ENCODE data around the gene DDAH2.

Gene DDAH2

DNA sequence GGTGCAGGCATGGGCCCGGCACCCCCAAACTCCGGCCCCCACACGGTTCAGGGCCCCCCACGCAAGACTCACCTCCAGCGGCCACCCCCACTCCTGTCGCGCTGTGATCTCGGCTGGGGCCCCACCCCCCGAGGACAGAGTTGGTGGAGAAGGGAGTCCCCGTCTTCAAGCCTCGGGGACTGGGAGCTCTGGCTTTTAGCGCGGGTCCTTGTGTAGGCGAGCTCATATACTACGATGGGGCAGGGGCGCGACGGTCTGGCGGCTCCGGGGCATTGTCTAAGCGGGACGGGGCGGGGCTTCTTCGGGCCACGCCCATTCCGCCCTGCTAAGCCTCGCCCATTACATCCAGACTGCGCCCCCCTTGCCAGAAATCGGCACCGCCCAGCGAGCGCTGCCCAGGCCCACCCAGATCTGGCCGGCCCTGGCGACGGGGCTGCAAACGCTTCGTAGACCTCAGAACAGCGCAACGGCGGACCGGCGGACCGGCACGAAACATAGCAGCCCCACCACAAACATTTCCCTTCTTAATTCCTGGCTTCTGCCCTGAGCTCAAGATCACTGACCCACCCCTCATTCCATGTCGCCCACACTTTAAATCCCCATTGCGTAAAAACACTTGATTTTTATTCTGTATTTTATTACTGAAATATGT lies 1.0 kb upstream of the DDAH2 start (continued):
- TF ChIP-seq, protein P1, sequence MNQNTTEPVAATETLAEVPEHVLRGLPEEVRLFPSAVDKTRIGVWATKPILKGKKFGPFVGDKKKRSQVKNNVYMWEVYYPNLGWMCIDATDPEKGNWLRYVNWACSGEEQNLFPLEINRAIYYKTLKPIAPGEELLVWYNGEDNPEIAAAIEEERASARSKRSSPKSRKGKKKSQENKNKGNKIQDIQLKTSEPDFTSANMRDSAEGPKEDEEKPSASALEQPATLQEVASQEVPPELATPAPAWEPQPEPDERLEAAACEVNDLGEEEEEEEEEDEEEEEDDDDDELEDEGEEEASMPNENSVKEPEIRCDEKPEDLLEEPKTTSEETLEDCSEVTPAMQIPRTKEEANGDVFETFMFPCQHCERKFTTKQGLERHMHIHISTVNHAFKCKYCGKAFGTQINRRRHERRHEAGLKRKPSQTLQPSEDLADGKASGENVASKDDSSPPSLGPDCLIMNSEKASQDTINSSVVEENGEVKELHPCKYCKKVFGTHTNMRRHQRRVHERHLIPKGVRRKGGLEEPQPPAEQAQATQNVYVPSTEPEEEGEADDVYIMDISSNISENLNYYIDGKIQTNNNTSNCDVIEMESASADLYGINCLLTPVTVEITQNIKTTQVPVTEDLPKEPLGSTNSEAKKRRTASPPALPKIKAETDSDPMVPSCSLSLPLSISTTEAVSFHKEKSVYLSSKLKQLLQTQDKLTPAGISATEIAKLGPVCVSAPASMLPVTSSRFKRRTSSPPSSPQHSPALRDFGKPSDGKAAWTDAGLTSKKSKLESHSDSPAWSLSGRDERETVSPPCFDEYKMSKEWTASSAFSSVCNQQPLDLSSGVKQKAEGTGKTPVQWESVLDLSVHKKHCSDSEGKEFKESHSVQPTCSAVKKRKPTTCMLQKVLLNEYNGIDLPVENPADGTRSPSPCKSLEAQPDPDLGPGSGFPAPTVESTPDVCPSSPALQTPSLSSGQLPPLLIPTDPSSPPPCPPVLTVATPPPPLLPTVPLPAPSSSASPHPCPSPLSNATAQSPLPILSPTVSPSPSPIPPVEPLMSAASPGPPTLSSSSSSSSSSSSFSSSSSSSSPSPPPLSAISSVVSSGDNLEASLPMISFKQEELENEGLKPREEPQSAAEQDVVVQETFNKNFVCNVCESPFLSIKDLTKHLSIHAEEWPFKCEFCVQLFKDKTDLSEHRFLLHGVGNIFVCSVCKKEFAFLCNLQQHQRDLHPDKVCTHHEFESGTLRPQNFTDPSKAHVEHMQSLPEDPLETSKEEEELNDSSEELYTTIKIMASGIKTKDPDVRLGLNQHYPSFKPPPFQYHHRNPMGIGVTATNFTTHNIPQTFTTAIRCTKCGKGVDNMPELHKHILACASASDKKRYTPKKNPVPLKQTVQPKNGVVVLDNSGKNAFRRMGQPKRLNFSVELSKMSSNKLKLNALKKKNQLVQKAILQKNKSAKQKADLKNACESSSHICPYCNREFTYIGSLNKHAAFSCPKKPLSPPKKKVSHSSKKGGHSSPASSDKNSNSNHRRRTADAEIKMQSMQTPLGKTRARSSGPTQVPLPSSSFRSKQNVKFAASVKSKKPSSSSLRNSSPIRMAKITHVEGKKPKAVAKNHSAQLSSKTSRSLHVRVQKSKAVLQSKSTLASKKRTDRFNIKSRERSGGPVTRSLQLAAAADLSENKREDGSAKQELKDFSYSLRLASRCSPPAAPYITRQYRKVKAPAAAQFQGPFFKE (tag by site-specific recombination; IDR thresholded peaks at IDR 0.05; ENCODE audit: borderline replicate concordance): no peak
- TF ChIP-seq ZNF544 (tag by site-specific recombination; IDR thresholded peaks at IDR 0.05) (no peak), ZFP37 (tag by site-specific recombination; IDR thresholded peaks at IDR 0.05) (peak; percentile 56; the same call in 1 of the 2 replicates), KLF1 (tag by site-specific recombination; IDR thresholded peaks at IDR 0.05) (peak; percentile 93), ZNF473 (tag by site-specific recombination; IDR thresholded peaks at IDR 0.05) (no peak), ZNF501 (tag by site-specific recombination; IDR thresholded peaks at IDR 0.05) (peak; percentile 48; the same call in 1 of the 2 replicates), ZNF549 (tag by site-specific recombination; IDR thresholded peaks at IDR 0.05) (no peak), SP2 (tag by site-specific recombination; IDR thresholded peaks at IDR 0.05) (peak; percentile 87), KLF8 (tag by site-specific recombination; IDR thresholded peaks at IDR 0.05) (peak; percentile 95), TRIM28 (IDR thresholded peaks at IDR 0.05; ENCODE audit: borderline replicate concordance, low read length) (no peak), GLIS1 (tag by site-specific recombination; IDR thresholded peaks at IDR 0.05) (peak; percentile 89), EGR2 (tag by site-specific recombination; IDR thresholded peaks at IDR 0.05; ENCODE audit: low read depth) (peak; percentile 68; the same call in 1 of the 2 replicates), GFI1B (tag by site-specific recombination; IDR thresholded peaks at IDR 0.05) (no peak), ZNF121 (tag by site-specific recombination; IDR thresholded peaks at IDR 0.05) (no peak), GLIS2 (tag by site-specific recombination; IDR thresholded peaks at IDR 0.05) (peak; percentile 98), ZNF302 (tag by site-specific recombination; IDR thresholded peaks at IDR 0.05; ENCODE audit: low read depth) (no peak), ZNF600 (tag by site-specific recombination; IDR thresholded peaks at IDR 0.05) (peak; percentile 95)
- TF ChIP-seq, protein P2, sequence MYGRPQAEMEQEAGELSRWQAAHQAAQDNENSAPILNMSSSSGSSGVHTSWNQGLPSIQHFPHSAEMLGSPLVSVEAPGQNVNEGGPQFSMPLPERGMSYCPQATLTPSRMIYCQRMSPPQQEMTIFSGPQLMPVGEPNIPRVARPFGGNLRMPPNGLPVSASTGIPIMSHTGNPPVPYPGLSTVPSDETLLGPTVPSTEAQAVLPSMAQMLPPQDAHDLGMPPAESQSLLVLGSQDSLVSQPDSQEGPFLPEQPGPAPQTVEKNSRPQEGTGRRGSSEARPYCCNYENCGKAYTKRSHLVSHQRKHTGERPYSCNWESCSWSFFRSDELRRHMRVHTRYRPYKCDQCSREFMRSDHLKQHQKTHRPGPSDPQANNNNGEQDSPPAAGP (tag by site-specific recombination; IDR thresholded peaks at IDR 0.05): 0 out of 2 replicates have a peak, but pooled peaks have one; percentile 50
- TF ChIP-seq, protein P3, sequence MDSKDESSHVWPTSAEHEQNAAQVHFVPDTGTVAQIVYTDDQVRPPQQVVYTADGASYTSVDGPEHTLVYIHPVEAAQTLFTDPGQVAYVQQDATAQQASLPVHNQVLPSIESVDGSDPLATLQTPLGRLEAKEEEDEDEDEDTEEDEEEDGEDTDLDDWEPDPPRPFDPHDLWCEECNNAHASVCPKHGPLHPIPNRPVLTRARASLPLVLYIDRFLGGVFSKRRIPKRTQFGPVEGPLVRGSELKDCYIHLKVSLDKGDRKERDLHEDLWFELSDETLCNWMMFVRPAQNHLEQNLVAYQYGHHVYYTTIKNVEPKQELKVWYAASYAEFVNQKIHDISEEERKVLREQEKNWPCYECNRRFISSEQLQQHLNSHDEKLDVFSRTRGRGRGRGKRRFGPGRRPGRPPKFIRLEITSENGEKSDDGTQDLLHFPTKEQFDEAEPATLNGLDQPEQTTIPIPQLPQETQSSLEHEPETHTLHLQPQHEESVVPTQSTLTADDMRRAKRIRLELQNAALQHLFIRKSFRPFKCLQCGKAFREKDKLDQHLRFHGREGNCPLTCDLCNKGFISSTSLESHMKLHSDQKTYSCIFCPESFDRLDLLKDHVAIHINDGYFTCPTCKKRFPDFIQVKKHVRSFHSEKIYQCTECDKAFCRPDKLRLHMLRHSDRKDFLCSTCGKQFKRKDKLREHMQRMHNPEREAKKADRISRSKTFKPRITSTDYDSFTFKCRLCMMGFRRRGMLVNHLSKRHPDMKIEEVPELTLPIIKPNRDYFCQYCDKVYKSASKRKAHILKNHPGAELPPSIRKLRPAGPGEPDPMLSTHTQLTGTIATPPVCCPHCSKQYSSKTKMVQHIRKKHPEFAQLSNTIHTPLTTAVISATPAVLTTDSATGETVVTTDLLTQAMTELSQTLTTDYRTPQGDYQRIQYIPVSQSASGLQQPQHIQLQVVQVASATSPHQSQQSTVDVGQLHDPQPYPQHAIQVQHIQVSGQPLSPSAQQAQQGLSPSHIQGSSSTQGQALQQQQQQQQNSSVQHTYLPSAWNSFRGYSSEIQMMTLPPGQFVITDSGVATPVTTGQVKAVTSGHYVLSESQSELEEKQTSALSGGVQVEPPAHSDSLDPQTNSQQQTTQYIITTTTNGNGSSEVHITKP (tag by site-specific recombination; IDR thresholded peaks at IDR 0.05): peak; percentile 98
- TF ChIP-seq, protein P4, sequence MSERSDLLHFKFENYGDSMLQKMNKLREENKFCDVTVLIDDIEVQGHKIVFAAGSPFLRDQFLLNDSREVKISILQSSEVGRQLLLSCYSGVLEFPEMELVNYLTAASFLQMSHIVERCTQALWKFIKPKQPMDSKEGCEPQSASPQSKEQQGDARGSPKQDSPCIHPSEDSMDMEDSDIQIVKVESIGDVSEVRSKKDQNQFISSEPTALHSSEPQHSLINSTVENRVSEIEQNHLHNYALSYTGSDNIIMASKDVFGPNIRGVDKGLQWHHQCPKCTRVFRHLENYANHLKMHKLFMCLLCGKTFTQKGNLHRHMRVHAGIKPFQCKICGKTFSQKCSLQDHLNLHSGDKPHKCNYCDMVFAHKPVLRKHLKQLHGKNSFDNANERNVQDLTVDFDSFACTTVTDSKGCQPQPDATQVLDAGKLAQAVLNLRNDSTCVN (tag by site-specific recombination; optimal IDR thresholded peaks at IDR 0.05): peak; percentile 58
- TF ChIP-seq, protein P5, sequence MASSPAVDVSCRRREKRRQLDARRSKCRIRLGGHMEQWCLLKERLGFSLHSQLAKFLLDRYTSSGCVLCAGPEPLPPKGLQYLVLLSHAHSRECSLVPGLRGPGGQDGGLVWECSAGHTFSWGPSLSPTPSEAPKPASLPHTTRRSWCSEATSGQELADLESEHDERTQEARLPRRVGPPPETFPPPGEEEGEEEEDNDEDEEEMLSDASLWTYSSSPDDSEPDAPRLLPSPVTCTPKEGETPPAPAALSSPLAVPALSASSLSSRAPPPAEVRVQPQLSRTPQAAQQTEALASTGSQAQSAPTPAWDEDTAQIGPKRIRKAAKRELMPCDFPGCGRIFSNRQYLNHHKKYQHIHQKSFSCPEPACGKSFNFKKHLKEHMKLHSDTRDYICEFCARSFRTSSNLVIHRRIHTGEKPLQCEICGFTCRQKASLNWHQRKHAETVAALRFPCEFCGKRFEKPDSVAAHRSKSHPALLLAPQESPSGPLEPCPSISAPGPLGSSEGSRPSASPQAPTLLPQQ (tag by site-specific recombination; IDR thresholded peaks at IDR 0.05): peak; percentile 89
- TF ChIP-seq, protein P6, sequence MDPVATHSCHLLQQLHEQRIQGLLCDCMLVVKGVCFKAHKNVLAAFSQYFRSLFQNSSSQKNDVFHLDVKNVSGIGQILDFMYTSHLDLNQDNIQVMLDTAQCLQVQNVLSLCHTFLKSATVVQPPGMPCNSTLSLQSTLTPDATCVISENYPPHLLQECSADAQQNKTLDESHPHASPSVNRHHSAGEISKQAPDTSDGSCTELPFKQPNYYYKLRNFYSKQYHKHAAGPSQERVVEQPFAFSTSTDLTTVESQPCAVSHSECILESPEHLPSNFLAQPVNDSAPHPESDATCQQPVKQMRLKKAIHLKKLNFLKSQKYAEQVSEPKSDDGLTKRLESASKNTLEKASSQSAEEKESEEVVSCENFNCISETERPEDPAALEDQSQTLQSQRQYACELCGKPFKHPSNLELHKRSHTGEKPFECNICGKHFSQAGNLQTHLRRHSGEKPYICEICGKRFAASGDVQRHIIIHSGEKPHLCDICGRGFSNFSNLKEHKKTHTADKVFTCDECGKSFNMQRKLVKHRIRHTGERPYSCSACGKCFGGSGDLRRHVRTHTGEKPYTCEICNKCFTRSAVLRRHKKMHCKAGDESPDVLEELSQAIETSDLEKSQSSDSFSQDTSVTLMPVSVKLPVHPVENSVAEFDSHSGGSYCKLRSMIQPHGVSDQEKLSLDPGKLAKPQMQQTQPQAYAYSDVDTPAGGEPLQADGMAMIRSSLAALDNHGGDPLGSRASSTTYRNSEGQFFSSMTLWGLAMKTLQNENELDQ (tag by site-specific recombination; IDR thresholded peaks at IDR 0.05; ENCODE audit: low read depth): no peak

All from HEK293 (cell line).